Cerebellar nuclear complex (tissue), 1 donor: ENCODE data around the gene TUBA1B.
A peak's percentile ranks its signal among the peaks of the same experiment; 100 is the strongest.

Experiments used
- DNase-seq, 2 experiments: peaks; one replicate each; lab custom pipeline; 2025; lab: John Stamatoyannopoulos, UW

The TUBA1B gene

DNA sequence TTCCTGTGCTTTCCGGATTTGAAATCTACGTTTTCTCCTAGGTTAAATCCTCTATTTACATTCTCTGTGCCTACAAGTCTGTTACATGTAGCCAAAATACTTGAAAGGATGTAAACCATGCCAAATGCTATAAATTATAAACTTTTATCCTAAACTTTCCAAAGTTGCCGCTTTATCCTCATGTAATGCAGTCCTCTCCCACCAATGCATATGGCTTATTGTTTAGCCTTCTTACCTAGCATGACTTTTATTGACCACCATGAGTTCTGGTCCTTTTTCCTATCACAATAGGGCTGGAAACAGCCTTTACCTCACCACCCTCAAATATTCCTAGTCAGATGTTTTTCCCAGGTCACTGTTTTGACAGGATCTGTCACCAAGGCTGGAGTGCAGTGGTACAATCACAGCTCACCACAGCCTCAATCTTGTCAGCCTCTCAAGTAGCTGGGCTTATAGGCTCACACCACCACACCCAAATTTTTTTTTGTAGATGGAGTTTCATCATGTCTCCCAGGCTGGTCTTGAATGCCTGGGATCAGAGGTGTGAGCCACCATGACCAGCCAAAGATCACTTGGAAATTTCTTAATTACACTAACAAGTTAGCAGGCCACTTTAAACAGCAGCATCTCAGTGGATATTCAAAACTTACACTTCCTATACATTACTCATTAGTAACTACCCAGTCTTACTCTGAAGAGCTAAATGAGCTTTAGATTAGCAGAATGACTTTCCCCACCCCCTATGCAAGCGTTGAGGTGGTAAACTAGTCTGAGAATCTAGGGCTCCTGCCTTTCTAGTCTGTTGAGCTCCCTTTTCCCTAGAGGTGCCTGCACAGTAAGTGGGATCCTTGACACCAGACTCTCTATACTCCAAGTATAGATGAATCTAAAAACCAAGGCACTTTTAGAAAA is 4.1 kb downstream of the TUBA1B start:
- no peak for DNase-seq

GRCh38 chr12:49121047-49121696 is 10.0 kb downstream of the TUBA1B start:
- DNase-seq, result no peak

GRCh38 chr12:49111206-49111605 is 20.0 kb downstream of the TUBA1B start:
- no peak for DNase-seq

- peak; percentile 93 to 99 for DNase-seq
These were observed 20.6 kb downstream of the TUBA1B start, which contains the start of gene LMBR1L for GRCh38 chr12:49110464-49111155. LMBR1L (minus strand) TSS chr12:49110847; CDS start chr12:49110555, 292 bp downstream.

- DNase-seq, result no peak
These were observed 21.3 kb downstream of the TUBA1B start for GRCh38 chr12:49109641-49110463.

- DNase-seq, result no peak
These were observed 22.2 kb downstream of the TUBA1B start for GRCh38 chr12:49108958-49109404.

DNA sequence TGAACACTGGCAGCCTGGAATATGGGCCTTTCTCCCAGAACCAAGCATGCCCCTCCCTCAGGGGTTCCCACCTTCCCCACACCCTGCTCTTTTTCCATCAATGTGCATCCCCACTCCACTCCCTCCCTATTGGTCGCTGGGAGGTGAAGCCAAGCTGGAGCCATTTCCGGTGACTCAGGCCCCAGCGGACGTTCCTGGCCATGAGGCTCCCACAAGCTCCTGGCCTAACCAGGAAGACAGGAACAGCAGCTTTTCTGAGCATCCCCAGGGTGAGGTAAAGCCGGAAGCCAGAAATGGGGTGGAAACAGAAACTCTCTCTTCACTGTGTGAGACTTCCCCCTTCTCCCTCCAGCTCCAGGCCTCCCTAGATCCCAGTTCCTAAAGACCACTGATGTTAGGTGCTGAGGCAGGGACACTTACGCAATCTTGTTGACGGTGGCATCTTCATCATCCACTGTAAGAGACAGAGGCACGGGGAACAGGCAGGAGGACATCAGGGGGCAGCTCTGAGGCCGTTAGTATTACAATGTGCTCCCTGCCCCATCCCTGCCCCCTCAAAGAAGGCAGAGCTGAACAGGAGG is 25.6 kb downstream of the TUBA1B start:
- DNase-seq, result no peak

- DNase-seq, result no peak
These were observed 26.4 kb downstream of the TUBA1B start for GRCh38 chr12:49104822-49105221.

DNA sequence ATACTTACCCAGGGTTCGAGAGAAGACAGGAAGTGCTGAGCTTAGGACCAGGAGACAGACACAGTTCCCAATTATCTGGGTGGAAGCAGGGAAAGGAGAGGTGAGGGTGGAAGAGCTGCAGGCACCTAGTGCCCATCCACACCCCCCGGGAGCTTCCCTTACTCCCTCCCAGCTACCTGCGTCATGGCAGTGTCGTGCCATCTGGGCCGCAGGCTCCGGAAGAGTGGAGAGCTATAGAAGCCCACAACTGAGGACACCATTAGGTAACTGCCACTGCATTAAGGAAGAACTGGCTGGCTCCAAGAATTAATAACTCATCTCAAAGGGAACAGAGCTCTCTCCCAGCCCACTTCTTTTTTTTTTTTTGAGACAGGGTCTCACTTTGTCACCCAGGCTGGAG is 30.8 kb downstream of the TUBA1B start:
- no peak for DNase-seq

DNA sequence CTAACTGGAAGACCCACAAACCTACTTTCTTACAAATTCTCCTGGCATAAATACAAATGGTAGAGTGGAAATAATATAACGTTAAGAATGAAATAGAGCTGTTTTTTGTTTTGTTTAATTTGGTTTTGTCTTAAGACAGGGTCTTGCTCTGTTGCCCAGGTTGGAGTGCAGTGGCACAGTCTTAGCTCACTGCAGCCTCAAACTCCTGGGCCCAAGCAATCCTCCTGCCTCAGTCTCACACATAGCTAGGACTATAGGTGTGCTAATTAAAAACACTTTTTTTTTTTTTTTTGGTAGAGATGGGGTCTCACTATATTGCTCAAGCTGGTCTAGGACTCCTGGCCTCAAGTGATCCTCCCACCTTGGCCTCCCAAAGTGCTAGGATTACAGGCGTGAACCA is 32.5 kb downstream of the TUBA1B start:
- no peak for DNase-seq

DNA sequence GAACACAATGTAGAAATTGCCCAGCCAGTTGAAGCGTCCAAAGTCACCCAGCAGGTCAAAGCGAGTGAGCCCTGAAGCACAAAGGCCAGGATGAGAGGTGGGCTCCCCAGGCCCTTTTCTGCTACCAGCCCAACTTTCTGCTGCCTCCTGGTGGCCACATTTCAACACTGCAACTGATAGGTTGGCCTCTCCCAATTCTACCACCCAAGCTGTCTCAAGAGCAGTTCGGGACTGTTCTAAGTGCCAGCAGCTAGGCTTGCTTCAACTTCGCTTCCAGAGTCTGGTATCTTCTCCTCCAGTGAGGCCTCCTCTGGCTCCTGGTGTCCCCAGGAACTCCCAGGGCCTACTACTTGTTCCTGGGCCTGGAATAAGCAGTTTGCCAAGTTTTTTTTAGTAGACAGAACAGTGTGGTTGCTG is 33.2 kb downstream of the TUBA1B start:
- no peak for DNase-seq

DNA sequence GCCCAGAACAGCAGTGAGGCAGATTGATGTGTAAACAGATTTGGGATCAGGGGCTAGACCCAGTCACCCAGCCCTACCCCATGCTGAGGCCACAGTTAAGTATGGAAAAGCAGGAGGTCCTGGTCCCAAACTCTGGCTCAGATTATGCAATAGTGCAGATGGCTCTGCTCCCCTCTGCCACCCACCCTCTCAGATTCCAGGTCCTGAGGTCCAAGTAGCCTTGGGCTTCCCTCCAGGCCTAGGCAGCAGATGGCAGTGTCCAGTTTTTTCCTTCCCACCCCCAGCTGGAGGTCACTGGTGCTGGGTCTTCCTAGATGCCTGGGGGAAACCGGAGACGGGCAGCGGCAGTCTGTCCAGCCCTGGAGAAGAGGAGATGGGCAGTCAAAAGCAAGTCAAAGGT is 33.8 kb downstream of the TUBA1B start:
- no peak for DNase-seq

DNA sequence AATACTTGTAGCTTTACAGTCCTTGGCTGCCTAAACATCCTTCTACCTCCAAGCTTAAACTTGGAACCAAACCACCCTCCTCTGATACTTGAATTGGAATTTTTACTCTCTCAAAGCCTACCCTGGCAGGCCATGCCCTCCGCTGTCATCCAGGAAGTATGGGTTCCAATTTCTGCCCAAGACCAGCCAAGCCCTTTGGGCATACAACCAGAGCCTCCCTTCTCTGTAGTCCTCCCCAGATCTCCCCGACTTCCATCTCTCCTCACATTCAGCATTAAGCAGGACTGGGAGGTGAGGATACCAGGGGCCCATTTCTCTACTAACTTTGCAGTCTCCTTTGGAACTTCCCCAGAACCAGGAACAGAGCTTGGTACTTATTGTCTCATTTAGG is 36.2 kb downstream of the TUBA1B start:
- no peak for DNase-seq

DNA sequence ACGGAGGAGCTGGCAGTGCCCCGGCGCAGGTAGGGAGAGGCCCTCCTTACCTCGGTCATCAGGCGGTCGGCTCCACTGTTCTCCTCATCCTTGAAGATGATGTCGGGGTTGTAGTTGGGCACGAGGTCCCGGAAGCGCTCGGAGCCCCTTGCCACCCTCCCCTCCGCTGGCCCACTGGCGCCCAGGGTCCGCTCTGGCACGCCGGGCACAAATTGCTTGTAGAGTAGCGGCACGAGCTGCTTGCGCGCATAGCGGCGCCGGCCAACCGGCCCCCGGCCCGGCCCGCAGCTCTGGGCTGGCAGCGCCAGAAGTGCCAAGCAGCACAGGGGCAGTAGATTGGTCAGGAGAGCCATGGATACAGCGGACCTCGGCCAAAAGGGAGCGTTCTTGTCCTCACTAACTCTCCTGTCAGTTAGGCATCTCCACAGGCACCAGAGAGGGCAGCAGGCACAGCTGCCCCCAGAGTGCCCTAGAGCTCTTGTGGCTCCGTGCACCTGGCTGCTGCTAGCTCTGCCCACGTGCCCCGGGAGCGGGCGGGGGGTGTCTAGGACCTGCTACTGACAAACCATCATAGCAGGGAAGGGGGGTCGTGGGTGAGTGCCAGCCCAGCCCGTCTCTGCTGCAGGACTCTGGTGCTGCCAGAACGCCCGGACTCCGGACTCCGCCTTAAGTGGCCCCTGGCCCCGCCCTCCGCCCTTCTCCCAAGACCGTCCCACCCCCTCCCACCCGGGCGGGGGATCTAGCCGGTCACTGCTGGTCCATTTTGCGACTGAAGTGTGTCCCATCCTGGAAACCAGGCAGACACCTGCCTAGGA is 36.8 kb downstream of the TUBA1B start, which contains the start of gene DHH:
TSS of gene DHH (minus strand) at position 642 of the 815 bp plus-strand sequence. CDS start at position 353, 289 bp downstream.
- DNase-seq, result no peak

DNA sequence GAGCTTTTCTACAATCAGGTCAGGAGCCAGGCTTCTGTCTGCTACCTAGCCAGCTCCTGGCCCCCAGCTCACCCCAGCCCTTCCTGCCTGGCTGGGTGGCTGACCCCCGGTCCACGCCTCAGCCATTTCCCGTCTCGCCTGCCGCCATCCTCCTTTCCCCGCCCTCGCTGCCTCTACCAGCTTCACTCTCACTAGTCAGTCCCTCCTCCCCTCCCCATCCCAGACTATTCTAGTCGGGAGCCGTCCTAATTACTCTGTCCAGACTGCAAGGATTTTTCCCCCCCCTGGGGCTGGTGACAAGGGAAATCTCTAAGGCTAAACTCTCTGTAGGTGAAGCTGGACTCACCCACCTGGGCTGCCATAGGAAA is 37.4 kb downstream of the TUBA1B start:
- no peak for DNase-seq

DNA sequence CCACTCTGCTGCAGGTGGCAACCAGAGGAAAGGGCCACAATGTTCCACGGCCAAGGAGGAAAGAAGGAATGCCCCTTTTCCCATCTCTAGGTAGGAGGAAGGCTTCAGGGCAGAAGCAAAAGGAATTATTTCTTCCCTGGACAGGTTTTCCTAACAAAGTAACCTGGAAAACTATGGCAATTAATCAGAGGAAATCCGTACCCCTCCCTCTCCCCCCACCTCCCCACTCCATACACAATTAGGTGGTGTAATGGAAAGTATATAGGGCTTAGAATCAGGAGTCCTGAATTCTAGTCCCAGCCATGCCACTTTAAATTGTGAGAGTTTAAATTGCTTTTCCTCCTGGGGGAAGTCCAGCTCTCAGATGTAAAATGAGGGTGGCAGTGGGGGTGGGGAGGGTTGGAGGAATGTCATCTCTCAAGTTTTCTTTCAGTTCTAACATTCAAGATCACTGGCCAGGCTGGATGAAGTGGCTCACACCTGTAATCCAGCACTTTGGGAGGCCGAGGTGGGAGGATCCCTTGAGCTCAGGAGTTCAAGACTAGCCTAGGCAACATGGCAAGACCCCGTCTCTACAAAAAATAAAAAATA is 38.3 kb downstream of the TUBA1B start:
- DNase-seq, result no peak

DNA sequence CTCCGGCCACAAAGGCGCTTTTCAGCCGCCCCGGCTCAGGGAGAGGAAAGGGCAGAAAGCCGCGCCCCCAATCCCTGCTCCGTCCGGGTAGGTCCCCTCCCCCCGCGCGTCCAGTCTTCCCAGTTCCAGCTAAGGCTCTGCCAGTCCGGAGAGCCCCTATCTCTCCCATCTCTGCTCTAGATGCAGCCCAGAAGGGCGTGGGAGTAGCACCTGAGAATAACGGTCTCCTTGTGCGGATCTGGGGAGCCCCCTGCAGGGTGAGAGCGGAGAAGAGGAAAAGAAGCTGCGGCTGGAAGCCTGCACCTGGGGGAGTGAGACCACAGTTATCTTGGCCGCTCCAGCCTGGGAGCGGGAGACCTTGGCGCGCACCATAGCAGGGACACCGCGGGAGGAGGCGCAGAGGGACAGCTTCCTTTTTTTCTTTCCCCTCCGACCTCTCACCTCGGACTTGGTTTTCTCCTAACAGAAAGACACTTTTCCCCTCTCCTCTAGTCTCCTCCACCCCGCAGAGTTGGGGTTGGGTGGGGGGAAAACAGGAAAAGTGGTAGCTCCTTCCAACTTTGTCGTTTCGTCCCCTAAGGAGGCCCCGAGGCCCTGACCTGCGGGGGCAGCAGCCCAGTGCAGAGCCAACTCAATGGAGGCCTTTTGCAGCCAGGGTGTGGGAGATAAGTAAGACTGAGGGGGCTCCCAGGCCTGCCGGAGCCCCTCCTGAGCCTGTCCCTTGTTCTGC is 38.9 kb downstream of the TUBA1B start:
- no peak for DNase-seq

- no peak for DNase-seq
These were observed 39.4 kb downstream of the TUBA1B start for GRCh38 chr12:49091836-49092085.

GRCh38 chr12:49091056-49091835 is 39.9 kb downstream of the TUBA1B start:
- no peak for DNase-seq
